Amniotic stem cell (primary cell): ENCODE measurements around the gene GBP7.

Source experiments
- DNase-seq: peaks from one replicate; lab custom pipeline; 2025; lab: John Stamatoyannopoulos, UW

Gene GBP7

DNA sequence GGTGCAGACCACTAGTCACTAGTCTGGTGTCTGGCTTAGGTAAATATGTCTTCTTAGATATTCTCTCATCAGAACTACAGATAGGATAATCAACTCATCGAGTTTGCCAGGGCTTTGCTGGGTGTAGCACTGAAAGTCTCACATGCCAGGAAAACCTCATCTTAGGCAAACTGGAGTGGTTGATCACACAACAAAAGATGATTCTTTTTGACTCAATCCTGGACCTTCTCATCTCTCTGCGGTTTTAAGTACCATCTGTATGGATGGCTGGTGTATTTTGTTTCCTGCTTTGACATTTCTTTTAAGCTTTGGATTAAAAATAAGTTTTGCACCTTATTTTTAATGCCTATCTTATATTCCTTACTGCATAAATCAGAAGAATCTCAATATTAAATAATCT is 61.1 kb downstream of the GBP7 start:
- no peak for DNase-seq

DNA sequence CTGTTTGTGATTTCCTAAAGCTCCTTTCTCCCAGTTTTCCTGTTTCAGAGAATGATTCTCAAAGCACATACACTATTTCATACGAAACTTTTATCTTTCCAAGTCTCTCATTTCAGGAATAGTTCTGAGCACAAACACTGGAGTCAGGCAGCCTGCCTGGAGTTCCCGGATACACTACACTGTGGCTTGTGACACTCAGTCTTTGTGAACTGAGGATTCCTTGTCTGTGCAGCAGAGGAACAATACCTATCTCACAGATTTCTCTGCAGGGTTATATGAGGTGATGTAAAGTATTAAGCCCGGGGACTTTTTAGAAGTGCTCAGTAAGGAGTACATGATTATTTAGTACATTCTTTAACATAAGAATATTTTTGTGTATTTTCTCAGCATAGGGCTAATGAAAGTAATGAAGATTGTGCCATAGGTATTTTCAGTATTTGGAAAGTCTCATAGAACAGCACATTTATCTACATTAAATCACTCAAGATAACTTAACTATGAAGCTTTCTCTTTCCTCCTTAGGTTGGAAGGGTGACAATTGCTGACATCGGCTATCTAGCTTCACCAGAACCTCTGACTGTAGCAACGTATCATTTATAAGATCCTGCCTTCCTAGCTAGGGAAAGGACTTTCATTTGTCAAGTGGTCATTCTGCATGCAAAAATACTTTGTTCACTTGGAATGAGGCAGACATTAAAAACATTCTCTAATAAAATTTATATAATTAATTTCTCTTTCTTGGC is 62.8 kb downstream of the GBP7 start:
- no peak for DNase-seq

DNA sequence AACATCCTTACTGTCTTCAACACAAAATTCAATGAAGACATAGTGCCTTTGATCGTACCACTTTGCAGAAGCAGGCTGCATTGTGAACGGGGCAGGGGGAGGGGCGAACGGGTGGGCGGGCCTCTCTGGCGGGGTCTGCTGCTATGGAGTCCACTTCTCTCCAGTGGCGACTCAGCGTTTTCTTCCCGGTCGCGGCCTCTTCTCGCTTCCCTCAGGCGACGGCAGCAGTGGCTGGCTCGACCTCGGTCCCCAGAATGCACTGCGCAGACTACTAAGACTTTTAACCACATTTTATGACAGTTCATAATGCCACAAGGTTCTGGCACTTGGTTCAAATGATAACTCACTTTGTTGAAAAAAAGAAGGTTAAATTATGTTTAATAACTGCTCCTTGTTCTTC is 71.1 kb downstream of the GBP7 start:
- DNase-seq, result no peak

DNA sequence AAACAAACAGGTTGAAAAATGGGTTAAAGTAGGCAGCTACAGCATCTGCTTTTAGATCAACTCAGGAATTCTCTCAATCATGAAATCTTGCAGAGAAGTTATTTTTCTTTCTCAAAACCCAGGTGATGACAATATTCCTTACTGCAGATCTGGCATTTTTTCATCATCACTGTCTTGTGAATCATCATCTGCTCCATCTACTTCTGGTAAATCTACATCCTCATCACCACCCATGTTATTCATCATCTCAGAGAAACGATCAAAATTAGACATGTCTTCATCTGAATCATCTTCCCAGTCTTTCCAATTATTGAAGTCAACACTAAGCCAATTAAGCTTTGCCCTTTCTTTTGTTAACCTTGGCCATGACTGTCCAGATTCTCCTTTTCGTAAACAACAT is 71.7 kb downstream of the GBP7 start:
- DNase-seq, result no peak

DNA sequence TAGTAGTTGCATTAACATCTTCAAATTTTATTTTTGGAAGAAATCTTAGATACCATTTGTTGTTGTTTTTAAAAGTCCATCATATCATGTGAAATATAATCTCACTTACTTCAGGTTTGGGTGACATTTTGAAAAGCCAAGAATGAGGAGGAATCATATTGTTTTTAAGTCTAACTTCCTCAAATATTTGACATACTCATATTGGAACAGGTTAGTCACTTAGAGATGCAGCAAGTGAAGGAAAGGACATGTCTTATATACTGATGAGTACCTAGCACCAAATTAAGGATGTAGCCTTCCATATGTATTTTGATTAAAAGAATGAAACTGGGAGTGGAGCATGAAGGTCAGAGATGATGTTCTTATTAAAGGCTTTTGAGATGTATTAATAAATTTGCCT is 73.8 kb downstream of the GBP7 start:
- DNase-seq, result no peak

DNA sequence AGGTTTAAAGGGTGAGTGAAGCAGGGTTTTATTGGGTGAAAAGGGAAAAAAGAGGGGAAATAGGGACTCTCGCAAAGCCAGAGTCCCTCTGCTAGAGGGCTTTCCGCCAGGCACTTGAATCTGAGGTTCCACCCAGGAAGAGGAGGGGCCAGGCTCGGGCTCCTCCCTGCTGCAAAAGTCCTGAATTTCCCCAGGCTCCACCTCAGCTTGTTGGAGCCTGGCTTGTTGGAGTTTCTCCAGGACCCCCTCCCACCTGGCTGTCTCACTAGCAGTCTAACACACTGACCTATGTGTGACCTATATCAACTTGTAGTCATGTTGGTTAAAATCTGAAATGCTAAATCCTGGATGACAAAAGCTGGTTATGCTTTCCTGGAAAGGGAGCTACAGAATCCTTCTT is 75.4 kb downstream of the GBP7 start:
- DNase-seq, result no peak

DNA sequence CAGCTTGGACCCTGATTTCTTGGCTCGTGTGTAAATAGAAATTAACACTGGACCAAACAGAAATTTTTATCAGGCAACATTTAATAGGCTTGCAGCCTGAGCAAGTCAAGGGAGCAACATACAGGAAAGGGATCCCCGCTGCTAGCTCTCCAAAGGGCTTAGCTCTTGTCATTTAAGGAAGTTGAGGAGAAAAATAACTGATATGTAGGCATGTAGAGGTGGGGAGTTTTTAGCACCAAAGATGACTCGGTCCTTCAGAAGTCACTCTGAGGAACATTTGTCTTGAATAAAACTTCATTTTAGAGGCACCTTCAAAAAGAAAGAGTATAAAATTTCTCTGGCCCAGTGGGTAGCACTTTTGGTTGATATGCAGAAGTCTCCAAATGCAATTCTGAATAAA is 76.9 kb downstream of the GBP7 start:
- DNase-seq, result no peak

DNA sequence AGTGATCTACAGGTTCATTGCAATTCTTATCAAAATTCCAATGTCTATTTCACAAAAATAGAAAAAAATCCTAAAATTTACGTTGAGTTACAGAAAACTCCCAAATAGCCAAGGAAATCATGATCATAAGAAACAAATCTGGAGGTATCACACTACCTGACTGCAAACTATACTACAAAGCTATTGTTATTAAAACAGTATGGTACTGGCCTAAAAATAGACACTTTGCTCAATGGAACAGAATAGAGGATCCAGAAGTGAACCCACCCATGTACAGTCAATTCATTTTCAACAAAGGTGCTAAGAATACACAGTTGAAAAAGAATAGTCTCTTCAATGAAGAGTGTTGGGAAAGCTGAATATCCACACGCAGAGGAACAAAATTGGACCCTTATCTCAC is 80.1 kb downstream of the GBP7 start:
- no peak for DNase-seq

DNA sequence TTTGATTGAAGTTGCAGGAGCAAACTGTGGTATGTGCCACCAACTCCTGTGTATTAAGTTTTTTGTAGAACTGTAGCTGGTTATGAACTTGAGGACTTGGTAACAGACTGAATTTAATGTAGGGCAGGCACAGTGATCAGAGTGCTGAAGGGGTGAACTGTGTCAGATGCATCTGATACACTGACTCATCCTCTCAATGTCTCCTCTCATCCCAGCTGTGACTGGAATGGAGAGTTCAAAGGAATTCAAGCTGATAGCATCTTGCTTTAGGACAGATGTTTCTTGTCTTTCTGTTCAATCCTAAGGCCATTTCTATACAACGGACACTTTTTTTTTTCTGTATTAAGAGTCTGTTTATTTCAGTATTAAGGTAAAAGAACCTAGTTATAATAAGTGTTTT is 85.8 kb downstream of the GBP7 start:
- DNase-seq, result no peak

DNA sequence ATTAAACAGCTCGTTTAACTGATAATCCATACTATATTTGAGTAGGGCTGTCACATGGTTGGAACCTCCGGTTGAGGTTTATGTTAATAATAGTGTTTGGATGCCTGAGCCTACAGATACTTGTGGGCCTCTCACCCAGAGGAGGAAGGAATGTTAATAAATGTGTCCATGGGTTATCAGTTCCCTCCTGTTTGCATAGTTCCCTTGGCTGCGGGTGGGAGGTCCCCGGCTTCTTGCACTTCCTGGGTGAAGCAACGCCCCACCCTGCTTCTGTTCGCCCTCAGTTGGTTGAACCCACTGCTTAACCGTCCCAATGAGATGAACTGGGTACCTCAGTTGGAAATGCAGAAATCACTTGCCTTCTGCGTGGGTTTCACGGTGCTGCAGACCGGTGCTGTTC is 87.2 kb downstream of the GBP7 start:
- DNase-seq, result no peak

DNA sequence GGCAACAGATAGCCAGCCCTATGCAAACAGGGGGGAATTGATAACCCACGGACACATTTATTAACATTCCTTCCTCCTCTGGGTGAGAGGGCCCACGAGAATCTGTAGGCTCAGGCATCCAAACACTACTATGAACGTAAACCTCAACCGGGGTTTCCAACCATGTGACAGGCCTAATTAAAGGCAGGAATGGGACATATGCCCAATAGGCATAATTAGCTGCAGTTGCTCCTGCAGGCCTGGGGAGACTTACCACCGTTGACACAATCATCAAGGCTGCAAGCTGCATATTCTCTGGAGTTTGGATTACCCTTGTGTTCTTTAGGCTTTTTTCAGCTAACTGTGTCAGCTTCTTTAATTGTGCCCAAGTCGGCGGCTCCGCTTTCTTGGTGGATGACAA is 88.6 kb downstream of the GBP7 start:
- DNase-seq, result no peak

DNA sequence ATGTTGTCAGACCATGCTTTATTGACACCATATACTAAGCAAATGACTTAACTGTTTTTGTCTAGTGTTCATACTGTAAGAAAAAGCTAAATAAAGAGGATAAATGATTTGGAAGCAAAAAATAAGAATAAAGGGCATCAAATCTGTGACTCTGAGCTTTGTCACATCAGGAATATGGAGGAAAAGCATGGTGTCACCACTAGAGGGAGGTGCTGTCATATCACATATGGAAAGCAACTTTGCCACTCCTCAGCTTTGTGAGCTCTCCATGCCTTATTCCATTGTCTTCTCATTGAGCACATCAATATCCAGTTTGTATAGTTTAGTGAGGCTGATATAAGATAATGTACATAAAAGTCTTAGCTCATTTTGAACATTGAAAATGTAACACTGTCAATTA is 90.0 kb downstream of the GBP7 start:
- no peak for DNase-seq
